H9 (cell line): Measurements from ENCODE around the gene EFNA1. TPM values are rescaled to one million over a fixed set of nuclear protein-coding genes. Genes with fewer than 3 reads are reported as not detected.

Experiments
- DNase-seq: peaks from one replicate; pipeline ENCODE4 v3.0.0-alpha.2; 2017
- H2AFZ ChIP-seq: one replicate; pipeline ENCODE4 v1.6.1; 2013; ENCODE audit warnings: mild to moderate bottlenecking, low read length, control low read depth, moderate library complexity
- H2AK5ac ChIP-seq: 2 replicates; pipeline ENCODE4 v1.6.1; 2013; ENCODE audit warnings: low read length, control low read depth, mixed read lengths; ENCODE audit not compliant: insufficient read length
- H2BK120ac ChIP-seq: one replicate; pipeline ENCODE4 v1.6.1; 2013; ENCODE audit warnings: low read depth, mild to moderate bottlenecking, low read length, control low read depth, inconsistent platforms; ENCODE audit not compliant: poor library complexity, severe bottlenecking
- H2BK12ac ChIP-seq: 2 replicates; pipeline ENCODE4 v1.6.1; 2013; ENCODE audit warnings: low read length, control low read depth, mixed read lengths, low read depth; ENCODE audit not compliant: insufficient read length
- H2BK15ac ChIP-seq: 2 replicates; pipeline ENCODE4 v1.6.1; 2013; ENCODE audit warnings: low read depth, low read length, control low read depth
- H2BK20ac ChIP-seq: one replicate; pipeline ENCODE4 v1.6.1; 2013; ENCODE audit warnings: low read depth, mild to moderate bottlenecking, low read length, control low read depth, inconsistent platforms; ENCODE audit not compliant: poor library complexity, severe bottlenecking
- H2BK5ac ChIP-seq: 2 replicates; pipeline ENCODE4 v1.6.1; 2013; ENCODE audit warnings: low read length, control low read depth, mixed read lengths; ENCODE audit not compliant: insufficient read length
- H3K14ac ChIP-seq: 2 replicates; pipeline ENCODE4 v1.6.1; 2013; ENCODE audit warnings: low read length, control low read depth; ENCODE audit not compliant: insufficient read depth
- H3K18ac ChIP-seq: 2 replicates; pipeline ENCODE4 v1.6.1; 2013; ENCODE audit warnings: low read depth, mild to moderate bottlenecking, mixed read lengths, low read length, control low read depth; ENCODE audit not compliant: insufficient read length
- H3K23ac ChIP-seq: 2 replicates; pipeline ENCODE4 v1.6.1; 2013; ENCODE audit warnings: low read length, control low read depth, mixed read lengths, low read depth; ENCODE audit not compliant: insufficient read length
- H3K23me2 ChIP-seq: 2 replicates; pipeline ENCODE4 v1.6.1; 2013; ENCODE audit warnings: low read depth, mild to moderate bottlenecking, mixed read lengths, low read length, control low read depth; ENCODE audit not compliant: insufficient read length, poor library complexity, severe bottlenecking
- H3K27ac ChIP-seq: 2 replicates; pipeline ENCODE4 v1.5.1; 2013; ENCODE audit warnings: low read length, control low read depth, mixed read lengths, low read depth; ENCODE audit not compliant: insufficient read length
- H3K27me3 ChIP-seq: 2 replicates; pipeline ENCODE4 v1.6.1; 2013; ENCODE audit warnings: low read length, control low read depth, inconsistent platforms; ENCODE audit not compliant: insufficient read depth
- H3K4ac ChIP-seq: 2 replicates; pipeline ENCODE4 v1.6.1; 2013; ENCODE audit warnings: low read depth, mild to moderate bottlenecking, control low read depth, inconsistent platforms, low read length, moderate library complexity
- H3K4me1 ChIP-seq: 2 replicates; pipeline ENCODE4 v1.6.1; 2013; ENCODE audit warnings: low read length, control low read depth, inconsistent platforms; ENCODE audit not compliant: insufficient read depth
- H3K4me2 ChIP-seq: 2 replicates; pipeline ENCODE4 v1.6.1; 2013; ENCODE audit warnings: low read length, control low read depth, mixed read lengths; ENCODE audit not compliant: insufficient read length, insufficient read depth
- H3K56ac ChIP-seq: 2 replicates; pipeline ENCODE4 v1.6.1; 2013; ENCODE audit warnings: low read depth, mild to moderate bottlenecking, mixed read lengths, low read length, control low read depth; ENCODE audit not compliant: insufficient read length
- H3K79me1 ChIP-seq: 2 replicates; pipeline ENCODE4 v1.6.1; 2013; ENCODE audit warnings: low read depth, mild to moderate bottlenecking, moderate library complexity, low read length, control low read depth, inconsistent platforms; ENCODE audit not compliant: insufficient read depth, poor library complexity, severe bottlenecking
- H3K79me2 ChIP-seq: 2 replicates; pipeline ENCODE4 v1.6.1; 2013; ENCODE audit warnings: low read length, control low read depth, inconsistent platforms; ENCODE audit not compliant: insufficient read depth
- H3K9ac ChIP-seq: 2 replicates; pipeline ENCODE4 v1.6.1; 2013; ENCODE audit warnings: low read length, control low read depth, mixed read lengths; ENCODE audit not compliant: insufficient read length; ENCODE audit errors: extremely low read depth
- H3K9me3 ChIP-seq: one replicate; pipeline ENCODE4 v1.6.1; 2013; ENCODE audit warnings: low read depth, low read length, inconsistent platforms; ENCODE audit not compliant: control insufficient read depth
- H3T11ph ChIP-seq: one replicate; pipeline ENCODE4 v1.6.1; 2013; ENCODE audit warnings: mild to moderate bottlenecking, low read length, control low read depth, inconsistent platforms
- H4K20me1 ChIP-seq: one replicate; pipeline ENCODE4 v1.6.1; 2013; ENCODE audit not compliant: control insufficient read depth, insufficient read length, insufficient read depth
- H4K5ac ChIP-seq: 2 replicates; pipeline ENCODE4 v1.6.1; 2013; ENCODE audit warnings: low read depth, mild to moderate bottlenecking, mixed read lengths, low read length, control low read depth; ENCODE audit not compliant: insufficient read length
- H4K8ac ChIP-seq: replicated peaks from 2 replicates; pipeline ENCODE4 v1.6.1; 2013; ENCODE audit warnings: low read length, control low read depth, mixed read lengths, low read depth; ENCODE audit not compliant: insufficient read length
- H4K91ac ChIP-seq: 2 replicates; pipeline ENCODE4 v1.6.1; 2013; ENCODE audit warnings: low read depth, mild to moderate bottlenecking, moderate library complexity, mixed read lengths, low read length, control low read depth; ENCODE audit not compliant: insufficient read length
- H3K27ac Mint-ChIP-seq, 3 experiments: 2 replicates in 2 of 3; 3 replicates in 1 of 3; pipeline ENCODE4 v1.8.0; 2020 to 2021; ENCODE audit warnings: mixed read lengths in 3 of 3, mild to moderate bottlenecking in 1 of 3, moderate library complexity in 1 of 3
- H3K27me3 Mint-ChIP-seq: 2 replicates; pipeline ENCODE4 v1.8.0; 2021; ENCODE audit warnings: low read depth, mild to moderate bottlenecking, moderate library complexity, mixed read lengths
- H3K36me3 Mint-ChIP-seq, 3 experiments: 2 replicates in 2 of 3; 3 replicates in 1 of 3; pipeline ENCODE4 v1.8.0; 2020 to 2021; ENCODE audit warnings: low read depth in 3 of 3, mixed read lengths in 3 of 3; ENCODE audit not compliant: insufficient read depth in 1 of 3
- H3K4me1 Mint-ChIP-seq, 2 experiments: 2 replicates each; pipeline ENCODE4 v1.8.0; 2020; ENCODE audit warnings: mixed read lengths in 2 of 2
- H3K4me3 Mint-ChIP-seq, 2 experiments: 2 replicates in 1 of 2; 3 replicates in 1 of 2; pipeline ENCODE4 v1.8.0; 2020 to 2021; ENCODE audit warnings: mild to moderate bottlenecking in 2 of 2, mixed read lengths in 2 of 2, moderate library complexity in 1 of 2
- H3K9me3 Mint-ChIP-seq, 2 experiments: 2 replicates in 1 of 2; 3 replicates in 1 of 2; pipeline ENCODE4 v1.8.0; 2020; ENCODE audit warnings: mild to moderate bottlenecking in 2 of 2, mixed read lengths in 2 of 2, moderate library complexity in 1 of 2
- CTCF ChIP-seq: fragments of 200-600 bp; sonication (generic); conservative IDR thresholded peaks from 3 replicates; pipeline ENCODE4 v1.8.0; 2021; ENCODE audit warnings: antibody characterized with exemption, mild to moderate bottlenecking
- WGBS: extraction: QIAGEN DNeasy Blood & Tissue Kit; methylation state at CpG from one replicate; pipeline ENCODE4 v1.1.7; 2013; ENCODE audit warnings: missing lambda C conversion rate, low lambda C conversion rate, mixed read lengths; ENCODE audit not compliant: insufficient read length; ENCODE audit errors: extremely low coverage; 5-methylcytosine and 5-hydroxymethylcytosine counted together
- total RNA-seq: library from RNA; stranded (reverse); gene quantifications from 2 replicates; pipeline ENCODE4 v1.2.1, GENCODE V29; 2021

The EFNA1 gene
- total RNA-seq, 1 experiment from 2014 or later: 1.4 TPM

DNA sequence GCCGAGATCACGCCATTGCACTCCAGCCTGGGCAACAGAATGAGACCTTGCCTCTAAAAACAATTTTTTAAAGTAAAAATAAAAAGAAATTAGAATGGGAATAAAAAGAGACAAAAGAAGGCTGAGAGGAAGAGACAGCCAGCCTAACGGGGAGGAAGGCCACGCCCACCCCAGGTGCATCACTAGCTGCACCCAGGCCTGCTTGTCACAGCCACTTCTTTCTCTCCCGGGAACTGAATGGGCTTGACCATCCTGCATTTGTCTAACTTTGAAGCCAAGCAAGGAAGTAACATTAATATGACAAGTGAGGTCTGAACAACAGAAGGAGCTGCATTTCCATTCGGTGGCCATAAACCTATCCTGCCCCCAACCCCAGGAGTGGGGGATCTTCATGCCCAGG lies 20.8 kb upstream of the EFNA1 start:
- no CpG with 5 or more reads among the region's 6 CpGs for WGBS
- Histone ChIP-seq H2BK5ac (no peak overlapping the region), H2AFZ (no peak overlapping the region), H4K20me1 (no peaks in the 10 kb centered on the region), H2AK5ac (no peak overlapping the region), H3K4me2 (no peak overlapping the region), H3K27me3 (no peaks in the 10 kb centered on the region), H2BK12ac (no peak overlapping the region), H3K27ac (no peak overlapping the region), H3K14ac (no peak overlapping the region), H4K5ac (no peak overlapping the region), H2BK15ac (no peak overlapping the region), H3T11ph (no peak overlapping the region), H4K91ac (no peak overlapping the region), H3K79me2 (no peaks in the 10 kb centered on the region), H4K8ac (no peak overlapping the region), H3K23me2 (no peaks in the 10 kb centered on the region), H3K56ac (no peak overlapping the region), H3K4ac (no peak overlapping the region), H3K9ac (no peak overlapping the region), H3K23ac (no peak overlapping the region), H3K79me1 (no peaks in the 10 kb centered on the region), H2BK20ac (no peak overlapping the region), H3K4me1 (no peaks in the 10 kb centered on the region), H2BK120ac (no peak overlapping the region), H3K18ac (no peak overlapping the region), H3K9me3 (no peaks in the 10 kb centered on the region)
- DNase-seq: no peak
- peaks cover 53% of the 10 kb centered on the region for H3K27me3 Mint-ChIP-seq
- H3K9me3 Mint-ChIP-seq: no peaks in the 10 kb centered on the region
- no peak overlapping the region for H3K27ac Mint-ChIP-seq
- no peak overlapping the region for H3K4me3 Mint-ChIP-seq
- H3K4me1 Mint-ChIP-seq: peaks cover under 1 to 1% of the 10 kb centered on the region in 2 experiments; a peak in 1 of 4 replicates
- TF ChIP-seq CTCF: no peak
- H3K36me3 Mint-ChIP-seq: no peaks in the 10 kb centered on the region
